Measurements from ENCODE around the gene CCDC74B.
"Not testable (repeated sequence)": the region's sequence is repeated elsewhere in the genome, so short reads cannot be mapped to it uniquely, and the experiment has no call there.

CCDC74B gene

GRCh38 chr2:130102597-130103363 is 42.1 kb downstream of the CCDC74B start:
- not testable (repeated sequence) for H3K27me3 Mint-ChIP-seq; H3K36me3 Mint-ChIP-seq (ENCODE audit: low read depth); H3K27ac Mint-ChIP-seq; H3K4me1 Mint-ChIP-seq (ENCODE audit: low read depth); H3K9me3 Mint-ChIP-seq; H3K4me3 Mint-ChIP-seq

Data from stimulated activated naive CD8-positive, alpha-beta T cell treated with anti-CD3 and anti-CD28 coated beads, Interleukin-15, Interleukin-2, amounts not matched to agents 100 ng/mL and 50 ng/mL, for 24 hours (primary cell).